ENCODE measurements around the gene PLA2G6. TPM values are rescaled to one million over a fixed set of nuclear protein-coding genes. Genes with fewer than 3 reads are reported as not detected.
"Not testable (repeated sequence)": the region's sequence is repeated elsewhere in the genome, so short reads cannot be mapped to it uniquely, and the experiment has no call there.

The PLA2G6 gene
- total RNA-seq, 2 experiments from 2014 or later: 48.8 to 50.2 TPM

- no peaks in the 10 kb centered on the region for H3K9me3 ChIP-seq (ENCODE audit: control insufficient read depth in 1 of 2, insufficient read depth in 1 of 2, low read length in 2 of 2)
- Mint-ChIP-seq H3K27me3 (no peaks in the 10 kb centered on the region), H3K36me3 (ENCODE audit: low read depth) (peaks cover 21% of the 10 kb centered on the region), H3K9me3 (no peaks in the 10 kb centered on the region), H3K4me1 (ENCODE audit: low read depth) (no peaks in the 10 kb centered on the region), H3K4me3 (no peak overlapping the region), H3K27ac (no peak overlapping the region)
- ChIA-PET CTCF (no interaction called here), POLR2A (no interaction called here)
- DNase-seq (no peak), ATAC-seq (ENCODE audit: poor library complexity) (no peak)
- no peak for TF ChIP-seq CTCF (IDR thresholded peaks at IDR 0.05)
- no peak overlapping the region for H3K4me3 ChIP-seq (ENCODE audit: low read length)
- H3K27ac ChIP-seq (ENCODE audit: low read depth in 1 of 2, low read length in 2 of 2): no peak overlapping the region
- H3K27me3 ChIP-seq (ENCODE audit: control insufficient read depth in 1 of 2, insufficient read depth in 2 of 2, low read length in 2 of 2): no peaks in the 10 kb centered on the region
- no peaks in the 10 kb centered on the region for H3K4me1 ChIP-seq (ENCODE audit: insufficient read depth, low read length)
- intact Hi-C loops (cut with DNase I, micrococcal nuclease): no loop called here
- peaks cover 15% of the 10 kb centered on the region for H3K36me3 ChIP-seq (ENCODE audit: insufficient read depth, low read length)
These were observed 57.2 kb downstream of the PLA2G6 start for GRCh38 chr22:38124236-38124974.

- ChIA-PET POLR2A (no interaction called here), CTCF (interaction anchor here (0.9 kb wide), 1 partner anchor 8 kb away, joined by 4 read pairs; no protein-coding TSS in a partner anchor)
- no peaks in the 10 kb centered on the region for H3K4me1 ChIP-seq (ENCODE audit: insufficient read depth, low read length)
- peaks cover 20% of the 10 kb centered on the region for H3K36me3 Mint-ChIP-seq (ENCODE audit: low read depth)
- no peak overlapping the region for H3K4me3 Mint-ChIP-seq
- peaks cover 10% of the 10 kb centered on the region for H3K36me3 ChIP-seq (ENCODE audit: insufficient read depth, low read length)
- no peak for TF ChIP-seq CTCF (IDR thresholded peaks at IDR 0.05)
- H3K27ac ChIP-seq (ENCODE audit: low read depth in 1 of 2, low read length in 2 of 2): no peak overlapping the region
- no peak overlapping the region for H3K27ac Mint-ChIP-seq
- no peak overlapping the region for H3K4me3 ChIP-seq (ENCODE audit: low read length)
- intact Hi-C loops (cut with DNase I, micrococcal nuclease): no loop called here
- no peaks in the 10 kb centered on the region for H3K9me3 Mint-ChIP-seq
- H3K27me3 ChIP-seq (ENCODE audit: control insufficient read depth in 1 of 2, insufficient read depth in 2 of 2, low read length in 2 of 2): no peaks in the 10 kb centered on the region
- ATAC-seq (ENCODE audit: poor library complexity) (no peak), DNase-seq (no peak)
- no peaks in the 10 kb centered on the region for H3K27me3 Mint-ChIP-seq
- H3K4me1 Mint-ChIP-seq (ENCODE audit: low read depth): no peaks in the 10 kb centered on the region
- no peaks in the 10 kb centered on the region for H3K9me3 ChIP-seq (ENCODE audit: control insufficient read depth in 1 of 2, insufficient read depth in 1 of 2, low read length in 2 of 2)
These were observed 59.0 kb downstream of the PLA2G6 start for GRCh38 chr22:38122616-38123015.

- Mint-ChIP-seq H3K36me3 (ENCODE audit: low read depth) (peaks cover 5% of the 10 kb centered on the region), H3K9me3 (no peaks in the 10 kb centered on the region), H3K4me3 (no peak overlapping the region), H3K27me3 (no peaks in the 10 kb centered on the region), H3K27ac (no peak overlapping the region), H3K4me1 (ENCODE audit: low read depth) (no peaks in the 10 kb centered on the region)
- TF ChIP-seq CTCF (IDR thresholded peaks at IDR 0.05): no peak
- Histone ChIP-seq H3K27me3 (ENCODE audit: control insufficient read depth in 1 of 2, insufficient read depth in 2 of 2, low read length in 2 of 2) (no peaks in the 10 kb centered on the region), H3K4me3 (ENCODE audit: low read length) (no peak overlapping the region), H3K9me3 (ENCODE audit: control insufficient read depth in 1 of 2, insufficient read depth in 1 of 2, low read length in 2 of 2) (no peaks in the 10 kb centered on the region), H3K27ac (ENCODE audit: low read depth in 1 of 2, low read length in 2 of 2) (no peak overlapping the region), H3K4me1 (ENCODE audit: insufficient read depth, low read length) (no peaks in the 10 kb centered on the region), H3K36me3 (ENCODE audit: insufficient read depth, low read length) (peaks cover 12% of the 10 kb centered on the region)
- CTCF ChIA-PET: no interaction called here
- intact Hi-C loops (cut with DNase I, micrococcal nuclease): no loop called here
- POLR2A ChIA-PET: no interaction called here
- DNase-seq (no peak), ATAC-seq (ENCODE audit: poor library complexity) (no peak)
These were observed 61.1 kb downstream of the PLA2G6 start for GRCh38 chr22:38120359-38121110.

GRCh38 chr22:38118747-38119146 is 62.9 kb downstream of the PLA2G6 start:
- DNase-seq; H3K4me3 Mint-ChIP-seq; H3K4me1 ChIP-seq (ENCODE audit: insufficient read depth, low read length); POLR2A ChIA-PET; CTCF ChIA-PET; H3K4me3 ChIP-seq (ENCODE audit: low read length); H3K27ac Mint-ChIP-seq; H3K4me1 Mint-ChIP-seq (ENCODE audit: low read depth); H3K27ac ChIP-seq (ENCODE audit: low read depth in 1 of 2, low read length in 2 of 2); H3K27me3 Mint-ChIP-seq; H3K9me3 Mint-ChIP-seq; H3K36me3 Mint-ChIP-seq (ENCODE audit: low read depth); H3K9me3 ChIP-seq (ENCODE audit: control insufficient read depth in 1 of 2, insufficient read depth in 1 of 2, low read length in 2 of 2); H3K27me3 ChIP-seq (ENCODE audit: control insufficient read depth in 1 of 2, insufficient read depth in 2 of 2, low read length in 2 of 2); ATAC-seq (ENCODE audit: poor library complexity): not testable (repeated sequence)
- peaks cover 12% of the 10 kb centered on the region for H3K36me3 ChIP-seq (ENCODE audit: insufficient read depth, low read length)
- intact Hi-C loops (cut with DNase I, micrococcal nuclease): loop anchor here in 1 of 2 experiments (5.0 to 10.0 kb wide), 2 partner anchors 96 to 114 kb away; no protein-coding TSS in a partner anchor

Measured in CD4-positive, alpha-beta T cell (primary cell).